EH (cell line): Measurements from ENCODE around the gene TANGO2.

Source experiments
- DNase-seq: peaks from one replicate; pipeline ENCODE4 v3.0.0-alpha.2; 2015; ENCODE audit warnings: low read depth

The TANGO2 gene, protein sequence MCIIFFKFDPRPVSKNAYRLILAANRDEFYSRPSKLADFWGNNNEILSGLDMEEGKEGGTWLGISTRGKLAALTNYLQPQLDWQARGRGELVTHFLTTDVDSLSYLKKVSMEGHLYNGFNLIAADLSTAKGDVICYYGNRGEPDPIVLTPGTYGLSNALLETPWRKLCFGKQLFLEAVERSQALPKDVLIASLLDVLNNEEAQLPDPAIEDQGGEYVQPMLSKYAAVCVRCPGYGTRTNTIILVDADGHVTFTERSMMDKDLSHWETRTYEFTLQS

DNA sequence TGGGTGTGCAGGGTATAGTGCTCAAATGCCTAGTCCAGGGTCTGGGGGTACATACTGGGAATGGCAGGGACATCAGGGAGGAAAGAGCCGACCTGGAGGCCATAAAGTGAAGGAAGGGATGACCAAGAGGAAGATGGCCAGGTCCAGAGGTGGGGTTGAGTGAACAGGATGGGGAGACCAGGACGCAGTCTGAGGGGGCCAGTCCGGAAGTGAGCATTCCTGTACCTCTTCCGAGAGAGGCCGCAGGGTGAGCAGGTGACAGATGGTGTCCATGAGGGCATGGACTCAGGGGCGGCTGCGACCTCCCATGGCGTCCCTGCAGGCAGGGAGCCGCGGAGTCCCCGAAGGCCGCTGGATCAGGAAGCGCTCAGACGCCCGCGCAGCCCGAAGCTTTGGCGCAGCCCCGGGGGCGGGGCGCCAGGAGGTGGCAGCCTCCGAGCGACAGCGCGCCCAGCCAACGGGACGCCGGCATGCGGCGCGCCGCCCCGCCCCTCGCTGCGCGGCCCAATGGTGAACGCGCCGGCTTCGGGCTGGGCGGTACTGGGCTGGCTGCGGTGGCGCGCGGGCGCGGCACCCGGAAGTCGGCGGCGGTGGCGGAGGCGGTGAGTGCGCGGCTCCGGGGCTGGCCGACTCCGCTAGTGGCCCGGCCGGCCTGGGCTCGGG lies at the start of gene TANGO2:
Gene TANGO2, plus strand, starts transcription at position 578 of the 663 bp plus-strand sequence. CDS start 15,689 bp downstream, outside the sequence.
- DNase-seq: peak; percentile 90

DNA sequence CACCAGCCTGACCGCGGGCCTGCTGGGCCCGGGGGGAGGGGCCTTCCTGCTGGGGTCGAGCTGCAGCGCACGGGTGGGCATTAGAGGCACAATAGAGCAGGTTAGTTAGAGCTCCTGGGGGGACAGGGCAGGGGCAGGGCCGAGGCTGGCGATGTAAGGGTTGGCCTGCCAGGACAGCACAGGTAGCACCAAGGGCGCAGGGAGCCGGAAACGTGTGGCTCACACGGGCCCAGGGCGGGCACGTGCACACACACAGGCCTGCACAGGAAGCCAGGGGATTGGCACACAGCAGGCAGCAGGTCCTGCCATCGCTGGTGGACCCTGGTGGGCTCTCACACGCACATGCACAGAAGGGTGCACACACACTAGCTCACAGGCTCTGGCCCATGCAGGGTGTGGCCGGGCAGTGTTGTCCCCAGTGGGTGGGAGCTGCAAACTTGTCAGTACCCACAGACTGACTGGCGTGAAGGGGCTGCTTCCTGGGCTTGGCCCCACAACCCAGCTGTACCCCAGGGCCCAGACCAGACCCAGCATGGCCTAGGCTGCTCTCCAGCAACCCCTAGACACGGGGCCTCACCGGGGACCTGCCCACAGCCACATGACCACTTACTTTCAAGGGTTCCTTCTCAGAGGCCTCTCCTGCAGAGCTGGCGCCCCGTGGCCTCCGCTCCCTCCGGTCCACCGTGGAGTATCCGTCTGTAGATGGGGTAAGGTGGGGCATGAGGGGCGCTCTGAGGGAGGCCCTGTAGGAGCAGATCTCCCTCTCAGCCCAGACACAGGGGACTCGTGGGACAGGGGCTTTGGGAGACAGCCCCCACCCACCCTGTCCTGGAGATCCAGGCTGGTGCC lies 49.4 kb upstream of the TANGO2 start:
- DNase-seq: no peak

DNA sequence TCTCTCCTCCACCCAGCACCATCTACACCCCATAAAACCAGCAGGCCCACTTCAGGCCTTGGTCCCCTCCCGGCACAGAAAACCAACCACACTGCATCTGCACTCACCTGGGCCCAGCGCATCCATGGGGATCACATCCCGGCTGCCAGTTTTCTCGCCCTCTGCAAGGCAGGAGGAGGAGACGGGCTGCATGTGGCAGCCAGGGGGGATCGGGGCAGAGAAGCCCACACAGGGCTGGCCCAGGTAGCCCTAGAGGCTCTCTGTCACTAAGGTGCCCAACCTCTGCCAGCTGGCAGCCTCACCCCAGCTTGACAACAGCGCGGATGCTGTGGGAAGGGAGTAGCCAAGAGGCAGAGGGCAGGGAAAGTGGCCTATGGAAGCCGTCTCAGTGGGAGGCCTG lies 48.7 kb upstream of the TANGO2 start:
- no peak for DNase-seq

DNA sequence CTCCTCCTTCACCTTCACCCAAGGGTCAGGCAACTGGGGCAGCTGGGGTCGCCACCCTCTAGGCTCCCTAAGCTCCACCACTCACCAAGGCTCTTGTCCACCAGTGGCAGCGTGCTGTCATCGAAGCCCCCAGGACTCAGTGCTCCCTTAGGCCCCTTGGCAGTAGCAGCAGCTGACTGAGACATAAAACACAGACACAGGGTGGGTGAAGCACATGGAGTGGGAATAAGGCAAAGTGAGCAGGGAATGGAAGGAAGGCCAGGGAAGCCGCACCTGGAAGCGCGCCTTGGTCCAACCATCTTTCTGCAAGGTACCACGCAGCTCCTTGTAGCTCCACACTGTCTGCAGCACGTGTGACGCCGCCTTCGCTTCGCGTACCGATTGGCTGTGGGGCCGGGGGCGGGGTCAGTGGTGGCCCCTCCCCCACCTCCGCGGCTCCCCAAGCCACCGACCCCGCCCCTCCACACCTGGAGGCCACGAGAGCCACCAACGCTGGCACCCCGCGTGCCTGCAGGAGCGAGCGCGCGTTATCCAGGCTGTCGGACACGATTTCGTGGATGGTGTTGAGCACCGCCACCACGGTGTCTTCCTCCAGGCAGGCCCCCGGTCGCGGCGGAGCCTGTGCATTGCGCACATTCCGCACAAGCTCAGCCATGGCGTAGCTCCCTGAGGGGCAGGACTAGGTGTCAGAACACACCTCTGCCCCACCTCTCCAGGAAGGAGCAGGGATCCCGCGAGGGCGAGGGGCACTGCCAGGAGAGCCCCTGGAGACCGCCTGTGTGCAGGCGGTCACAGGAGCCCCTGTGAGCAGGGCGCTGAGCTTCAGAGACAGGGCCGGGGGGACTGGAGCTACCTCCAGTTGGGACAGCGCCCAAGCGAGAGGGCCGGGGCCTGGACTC lies 48.0 kb upstream of the TANGO2 start:
- no peak for DNase-seq

GRCh38 chr22:19973551-19974267 lies 47.2 kb upstream of the TANGO2 start:
- DNase-seq: no peak

DNA sequence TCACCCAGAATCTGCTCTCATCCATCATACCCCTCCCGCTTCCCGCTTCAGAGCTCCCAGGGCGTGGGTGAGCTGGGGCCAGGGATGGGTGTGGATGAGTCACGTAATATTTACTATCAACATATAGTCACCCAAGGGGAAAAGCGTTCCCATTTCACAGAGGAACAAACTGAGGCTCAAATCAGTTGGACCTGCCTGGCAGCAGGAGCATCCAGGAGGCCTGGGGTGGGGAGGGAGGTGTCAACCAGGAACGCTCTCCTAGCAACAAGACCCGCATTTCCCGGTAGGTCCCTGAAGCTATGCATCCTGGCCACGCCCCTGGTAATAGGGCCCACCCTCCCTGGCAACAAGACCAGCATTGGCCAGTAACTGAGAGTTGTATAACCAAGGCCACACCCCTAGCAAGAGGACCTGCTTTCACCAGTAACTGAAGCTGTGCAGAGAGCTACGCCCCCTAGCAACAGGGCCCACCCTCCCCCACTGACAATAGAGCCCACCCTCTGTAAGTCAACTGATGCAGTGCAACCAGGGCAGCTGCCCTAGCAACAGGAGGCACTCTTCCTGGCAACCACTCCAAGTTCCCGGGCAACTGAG lies 46.5 kb upstream of the TANGO2 start:
- DNase-seq: peak; percentile 68

GRCh38 chr22:19974935-19975706 lies 45.8 kb upstream of the TANGO2 start:
- no peak for DNase-seq

GRCh38 chr22:19975707-19976035 lies 45.2 kb upstream of the TANGO2 start:
- DNase-seq: no peak

GRCh38 chr22:19976671-19977070 lies 44.2 kb upstream of the TANGO2 start:
- DNase-seq: no peak

DNA sequence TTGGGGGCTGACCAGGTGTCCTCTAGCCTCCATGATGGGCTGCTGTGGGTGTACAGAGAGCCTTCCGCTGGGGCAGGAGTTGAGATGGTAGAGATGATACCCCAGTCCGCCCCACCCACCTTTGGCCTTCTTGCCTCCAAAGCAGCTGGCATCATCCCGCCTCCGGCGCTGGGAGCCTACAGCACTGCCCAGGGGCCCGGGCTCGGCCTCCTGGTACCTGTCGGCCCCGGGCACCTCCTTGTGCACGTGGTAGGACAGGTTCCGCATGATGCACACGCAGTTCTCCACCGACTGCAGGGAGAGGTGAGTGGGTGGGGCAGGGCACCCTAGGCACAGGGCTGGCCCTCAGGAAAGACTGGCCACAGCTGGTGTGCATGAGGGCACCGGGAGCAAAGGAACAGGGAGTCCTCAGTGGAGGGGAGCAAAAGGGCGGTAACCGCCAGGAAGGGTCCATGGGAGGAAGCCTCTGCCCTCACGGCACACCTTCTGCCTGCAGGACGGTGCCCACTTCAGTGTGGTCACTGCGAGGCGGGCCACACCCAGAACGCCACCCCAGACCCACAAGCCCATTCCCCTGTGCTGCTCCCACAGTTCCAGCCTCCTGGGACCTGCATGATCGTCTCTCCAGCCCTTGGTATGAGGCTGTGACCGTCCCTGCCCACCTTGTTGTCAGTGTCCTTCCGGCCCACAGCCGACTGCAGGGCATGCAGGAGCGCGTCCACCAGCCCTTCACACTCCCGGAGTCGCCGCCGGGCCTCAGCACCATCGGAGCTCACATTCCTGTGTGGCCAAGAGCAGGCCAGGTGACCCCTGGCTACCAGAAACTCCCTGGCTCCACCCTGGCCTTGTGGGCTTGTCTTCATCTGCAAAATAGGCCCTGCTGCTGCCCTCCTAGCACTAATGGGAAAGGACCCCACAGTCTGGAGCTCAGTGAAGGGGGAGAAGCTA lies 43.3 kb upstream of the TANGO2 start:
- no peak for DNase-seq

GRCh38 chr22:19978748-19979147 lies 42.2 kb upstream of the TANGO2 start:
- no peak for DNase-seq

DNA sequence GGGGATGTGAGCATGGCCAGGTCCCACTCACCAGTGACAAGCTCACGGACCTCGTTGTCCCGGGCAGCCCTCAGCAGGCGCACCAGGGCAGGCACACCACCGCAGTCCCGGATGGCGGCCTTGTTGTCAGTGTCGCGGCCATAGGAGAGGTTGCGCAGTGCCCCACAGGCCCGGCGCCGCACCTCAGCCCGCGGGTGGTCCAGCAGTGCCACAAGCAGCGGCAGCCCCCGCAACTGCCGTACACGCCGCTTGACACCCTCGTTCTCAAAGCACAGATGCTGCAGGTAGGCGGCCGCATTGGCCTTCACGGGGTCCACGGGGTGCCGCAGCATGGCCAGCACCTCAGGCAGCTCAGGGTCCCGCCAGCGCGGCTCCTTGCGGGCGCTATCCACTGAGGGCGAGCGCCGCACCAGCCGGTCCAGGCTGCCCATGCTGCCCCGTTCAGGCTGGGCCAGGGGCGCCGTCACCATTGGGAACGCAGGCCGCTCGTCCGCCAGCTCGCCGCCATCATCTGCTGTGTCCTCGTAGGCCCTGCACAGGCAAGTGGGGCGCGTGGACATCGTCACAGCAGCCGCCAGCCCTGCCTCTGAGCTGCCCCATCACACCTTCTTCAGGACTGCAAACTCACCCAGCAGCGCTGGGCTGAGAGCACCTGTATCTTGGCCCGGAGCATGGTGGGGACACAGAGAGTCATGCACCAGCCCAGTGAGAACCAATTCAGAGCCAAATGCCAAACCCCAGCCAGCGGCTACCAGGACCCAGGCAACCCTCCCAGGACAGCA lies 41.0 kb upstream of the TANGO2 start:
- DNase-seq: no peak

GRCh38 chr22:19980766-19981165 lies 40.1 kb upstream of the TANGO2 start:
- DNase-seq: no peak

DNA sequence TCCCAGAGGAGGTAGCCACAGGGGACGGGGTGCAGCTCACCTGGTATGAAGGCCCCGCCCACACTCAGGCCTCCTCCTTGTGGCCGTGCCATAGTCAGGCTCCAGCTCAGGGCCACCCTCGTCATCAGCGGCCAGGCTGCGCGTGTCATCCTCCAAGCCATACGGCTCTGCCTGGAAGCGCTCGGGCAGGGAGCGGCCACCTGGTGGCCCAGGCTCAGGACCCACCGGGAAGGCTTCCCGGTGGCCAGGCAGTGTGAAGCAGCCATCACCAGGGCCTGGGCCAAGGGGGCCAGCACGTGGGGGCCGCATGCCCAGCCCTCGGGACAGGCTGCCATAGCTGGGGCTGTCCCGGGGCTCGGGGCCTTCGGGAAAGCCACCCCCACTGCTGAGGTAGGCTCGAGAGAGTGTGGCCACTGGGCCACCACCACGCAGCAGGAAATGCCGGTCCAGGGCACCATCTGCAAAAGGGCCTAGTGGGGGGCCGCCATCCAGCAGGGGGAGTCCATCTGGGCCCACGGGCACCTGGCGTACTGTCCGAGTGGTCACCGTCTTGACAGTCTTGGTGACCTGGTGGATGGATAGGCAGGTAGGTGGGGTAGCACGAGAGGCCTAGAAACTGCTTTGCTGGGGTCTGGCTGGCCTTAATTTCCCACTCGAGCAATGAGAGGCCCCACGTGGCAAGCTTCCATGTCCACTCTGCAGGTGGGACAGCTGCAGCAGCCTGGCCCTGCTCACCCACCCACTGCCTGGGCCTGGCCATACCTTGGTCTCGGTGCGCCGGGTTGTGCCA lies 39.5 kb upstream of the TANGO2 start:
- DNase-seq: no peak

- no peak for DNase-seq
Measured at GRCh38 chr22:19981961-19982920, 38.7 kb upstream of the TANGO2 start.

GRCh38 chr22:19982991-19983578 lies 37.8 kb upstream of the TANGO2 start:
- DNase-seq: no peak
